Measurements from ENCODE around the gene MIA3.

The MIA3 gene

GRCh38 chr1:222653178-222653827 is 35.4 kb downstream of the MIA3 start:
- DNase-seq: peak; percentile 32
- H2AFZ ChIP-seq (ENCODE audit: low read length): no peak overlapping the region
- H3K36me3 ChIP-seq (replicated peaks; ENCODE audit: insufficient read depth, low read length): peaks cover 30% of the 10 kb centered on the region
- no peak overlapping the region for H3K27ac ChIP-seq (ENCODE audit: low read length)
- TF ChIP-seq EZH2 (optimal IDR thresholded peaks at IDR 0.05; ENCODE audit: low read depth, low read length) (no peak), CTCF (IDR thresholded peaks at IDR 0.05; ENCODE audit: low read length) (no peak), EZH2phosphoT487 (IDR thresholded peaks at IDR 0.05; ENCODE audit: low read length) (no peak)
- no peak overlapping the region for H3K4me2 ChIP-seq (ENCODE audit: low read depth, low read length)
- H3K9me2 ChIP-seq (replicated peaks; ENCODE audit: insufficient read depth, low read length): no peaks in the 10 kb centered on the region
- peaks cover 6% of the 10 kb centered on the region; the same call in 1 of the 2 replicates for H3K79me2 ChIP-seq (ENCODE audit: low read length)
- no peaks in the 10 kb centered on the region for H3K9me3 ChIP-seq (replicated peaks; ENCODE audit: insufficient read depth, low read length)
- H4K20me1 ChIP-seq (ENCODE audit: insufficient read depth, low read length): 0 out of 2 replicates have a peak, but pooled peaks cover 12% of the 10 kb centered on the region
- peaks cover 29% of the 10 kb centered on the region for H3K4me1 ChIP-seq (ENCODE audit: low read length)
- no peak overlapping the region for H3K4me3 ChIP-seq (ENCODE audit: low read length)
- no peaks in the 10 kb centered on the region for H3K27me3 ChIP-seq (replicated peaks; ENCODE audit: insufficient read depth, low read length)
- peaks cover 13% of the 10 kb centered on the region for H3F3A ChIP-seq (ENCODE audit: insufficient read depth, low read length)
- H3K9ac ChIP-seq (ENCODE audit: low read length): no peak overlapping the region

GRCh38 chr1:222654849-222655248 is 37.0 kb downstream of the MIA3 start:
- peaks cover 6% of the 10 kb centered on the region; the same call in 1 of the 2 replicates for H3K79me2 ChIP-seq (ENCODE audit: low read length)
- peaks cover 13% of the 10 kb centered on the region for H3F3A ChIP-seq (ENCODE audit: insufficient read depth, low read length)
- H4K20me1 ChIP-seq (ENCODE audit: insufficient read depth, low read length): 0 out of 2 replicates have a peak, but pooled peaks cover 12% of the 10 kb centered on the region
- no peak for TF ChIP-seq EZH2 (optimal IDR thresholded peaks at IDR 0.05; ENCODE audit: low read depth, low read length)
- TF ChIP-seq EZH2phosphoT487 (IDR thresholded peaks at IDR 0.05; ENCODE audit: low read length): no peak
- peak; percentile 63 for TF ChIP-seq CTCF (IDR thresholded peaks at IDR 0.05; ENCODE audit: low read length)
- H3K4me3 ChIP-seq (ENCODE audit: low read length): no peak overlapping the region
- no peaks in the 10 kb centered on the region for H3K27me3 ChIP-seq (replicated peaks; ENCODE audit: insufficient read depth, low read length)
- H3K9me2 ChIP-seq (replicated peaks; ENCODE audit: insufficient read depth, low read length): no peaks in the 10 kb centered on the region
- peaks cover 36% of the 10 kb centered on the region for H3K36me3 ChIP-seq (replicated peaks; ENCODE audit: insufficient read depth, low read length)
- H3K4me2 ChIP-seq (ENCODE audit: low read depth, low read length): peak overlapping the region; percentile 36; the same call in 1 of the 2 replicates
- peaks cover 29% of the 10 kb centered on the region for H3K4me1 ChIP-seq (ENCODE audit: low read length)
- DNase-seq: peak; percentile 95
- no peak overlapping the region for H3K9ac ChIP-seq (ENCODE audit: low read length)
- no peak overlapping the region for H2AFZ ChIP-seq (ENCODE audit: low read length)
- no peaks in the 10 kb centered on the region for H3K9me3 ChIP-seq (replicated peaks; ENCODE audit: insufficient read depth, low read length)
- H3K27ac ChIP-seq (ENCODE audit: low read length): peak overlapping the region; percentile 13; the same call in 1 of the 2 replicates

- peaks cover 6% of the 10 kb centered on the region; the same call in 1 of the 2 replicates for H3K79me2 ChIP-seq (ENCODE audit: low read length)
These were observed 38.7 kb downstream of the MIA3 start for GRCh38 chr1:222656391-222657155.

More at GRCh38 chr1:222656391-222657155, 38.7 kb downstream of the MIA3 start:
- no peaks in the 10 kb centered on the region for H3K9me2 ChIP-seq (replicated peaks; ENCODE audit: insufficient read depth, low read length)
- H3K27ac ChIP-seq (ENCODE audit: low read length): no peak overlapping the region
- no peak overlapping the region for H3K4me2 ChIP-seq (ENCODE audit: low read depth, low read length)
- DNase-seq: no peak
- H3K36me3 ChIP-seq (replicated peaks; ENCODE audit: insufficient read depth, low read length): peaks cover 43% of the 10 kb centered on the region
- TF ChIP-seq EZH2phosphoT487 (IDR thresholded peaks at IDR 0.05; ENCODE audit: low read length) (no peak), CTCF (IDR thresholded peaks at IDR 0.05; ENCODE audit: low read length) (no peak), EZH2 (optimal IDR thresholded peaks at IDR 0.05; ENCODE audit: low read depth, low read length) (no peak)
- no peaks in the 10 kb centered on the region for H3K9me3 ChIP-seq (replicated peaks; ENCODE audit: insufficient read depth, low read length)
- H3K9ac ChIP-seq (ENCODE audit: low read length): no peak overlapping the region
- no peaks in the 10 kb centered on the region for H3K27me3 ChIP-seq (replicated peaks; ENCODE audit: insufficient read depth, low read length)
- H4K20me1 ChIP-seq (ENCODE audit: insufficient read depth, low read length): 0 out of 2 replicates have a peak, but pooled peaks cover 12% of the 10 kb centered on the region
- H3K4me1 ChIP-seq (ENCODE audit: low read length): peaks cover 29% of the 10 kb centered on the region
- H3K4me3 ChIP-seq (ENCODE audit: low read length): no peak overlapping the region
- H2AFZ ChIP-seq (ENCODE audit: low read length): no peak overlapping the region
- peaks cover 13% of the 10 kb centered on the region for H3F3A ChIP-seq (ENCODE audit: insufficient read depth, low read length)

Data from MM.1S (cell line).